SK-N-SH treated with all-trans-retinoic acid at 6 μM for 48 hours (cell line): ENCODE measurements around the gene ANK2.

Source experiments
- ARNTL ChIP-seq: fragments of 450-650 bp; formaldehyde crosslinking; IDR thresholded peaks from 2 replicates; pipeline ENCODE4 v1.5.0; 2020; ENCODE audit warnings: low read depth, mild to moderate bottlenecking, moderate library complexity, borderline replicate concordance
- CSDC2 ChIP-seq: fragments of 250-450 bp; sonication (Bioruptor Pico); IDR thresholded peaks from 2 replicates; pipeline ENCODE4 v1.5.0; 2020; ENCODE audit warnings: mild to moderate bottlenecking, moderate library complexity
- ESRRG ChIP-seq: fragments of 250-450 bp; sonication (Bioruptor Pico); IDR thresholded peaks from 2 replicates; pipeline ENCODE4 v1.6.1; 2021; ENCODE audit warnings: mild to moderate bottlenecking
- GLIS3 ChIP-seq: fragments of 250-450 bp; sonication (Bioruptor Pico); IDR thresholded peaks from 2 replicates; pipeline ENCODE4 v1.5.0; 2020; ENCODE audit warnings: mild to moderate bottlenecking, moderate library complexity
- PPARA ChIP-seq: fragments of 250-450 bp; sonication (Bioruptor Pico); IDR thresholded peaks from 2 replicates; pipeline ENCODE4 v1.5.0; 2020; ENCODE audit warnings: mild to moderate bottlenecking, borderline replicate concordance
- RARB ChIP-seq: fragments of 250-450 bp; sonication (Bioruptor Pico); IDR thresholded peaks from 2 replicates; pipeline ENCODE4 v1.8.0; 2021; ENCODE audit warnings: mild to moderate bottlenecking, moderate library complexity
- TOX ChIP-seq: fragments of 250-450 bp; sonication (Bioruptor Pico); IDR thresholded peaks from 2 replicates; pipeline ENCODE4 v1.8.0; 2021; ENCODE audit warnings: mild to moderate bottlenecking, moderate library complexity, borderline replicate concordance
- ZFP3 ChIP-seq: fragments of 250-450 bp; sonication (Bioruptor Pico); IDR thresholded peaks from 2 replicates; pipeline ENCODE4 v1.5.0; 2020; ENCODE audit warnings: mild to moderate bottlenecking, moderate library complexity
- ZFP30 ChIP-seq: fragments of 450-650 bp; formaldehyde crosslinking; IDR thresholded peaks from 2 replicates; pipeline ENCODE4 v1.5.0; 2022; ENCODE audit warnings: mild to moderate bottlenecking, moderate library complexity
- ZNF70 ChIP-seq: fragments of 450-650 bp; formaldehyde crosslinking; IDR thresholded peaks from 2 replicates; pipeline ENCODE4 v1.5.0; 2020; ENCODE audit warnings: mild to moderate bottlenecking, moderate library complexity
- TF ChIP-seq, protein P1 (sequence below): fragments of 250-450 bp; sonication (Bioruptor Pico); IDR thresholded peaks from 2 replicates; pipeline ENCODE4 v1.8.0; 2020; ENCODE audit warnings: mild to moderate bottlenecking, moderate library complexity, borderline replicate concordance
- TF ChIP-seq, protein P2 (sequence below): fragments of 250-450 bp; sonication (Bioruptor Pico); IDR thresholded peaks from 2 replicates; pipeline ENCODE4 v1.5.1; 2020; ENCODE audit warnings: low read depth, mild to moderate bottlenecking, moderate library complexity
- TF ChIP-seq, protein P3 (sequence below): fragments of 250-450 bp; sonication (Bioruptor Pico); IDR thresholded peaks from 2 replicates; pipeline ENCODE4 v1.8.0; 2021; ENCODE audit warnings: low read depth, mild to moderate bottlenecking, moderate library complexity, borderline replicate concordance
- TF ChIP-seq, protein P4 (sequence below): fragments of 250-450 bp; sonication (Bioruptor Pico); IDR thresholded peaks from 2 replicates; pipeline ENCODE4 v1.5.0; 2020; ENCODE audit warnings: mild to moderate bottlenecking, moderate library complexity

DNA sequence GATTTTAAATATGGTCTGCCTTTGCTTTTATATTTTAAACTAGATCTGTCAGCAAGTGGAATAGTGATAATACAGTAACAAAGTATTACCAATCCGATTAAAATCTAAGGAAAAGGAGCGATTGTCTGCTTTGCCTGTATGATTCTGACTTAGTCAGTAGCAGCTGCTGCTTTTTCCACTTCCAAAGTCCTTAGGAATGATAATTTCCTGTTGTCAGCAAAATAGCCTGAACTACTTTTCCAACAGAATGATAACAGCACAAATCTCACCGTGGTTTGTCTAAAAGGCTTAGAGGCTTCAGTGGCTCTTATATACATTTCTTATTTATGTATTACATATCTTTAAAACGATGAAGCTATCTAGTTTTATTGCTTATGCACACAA lies 290.0 kb downstream of the ANK2 start:
- TF ChIP-seq TOX (CRISPR knock-in tag) = no peak
- no peak for TF ChIP-seq ZNF70 (CRISPR knock-in tag)
- TF ChIP-seq, protein P1, sequence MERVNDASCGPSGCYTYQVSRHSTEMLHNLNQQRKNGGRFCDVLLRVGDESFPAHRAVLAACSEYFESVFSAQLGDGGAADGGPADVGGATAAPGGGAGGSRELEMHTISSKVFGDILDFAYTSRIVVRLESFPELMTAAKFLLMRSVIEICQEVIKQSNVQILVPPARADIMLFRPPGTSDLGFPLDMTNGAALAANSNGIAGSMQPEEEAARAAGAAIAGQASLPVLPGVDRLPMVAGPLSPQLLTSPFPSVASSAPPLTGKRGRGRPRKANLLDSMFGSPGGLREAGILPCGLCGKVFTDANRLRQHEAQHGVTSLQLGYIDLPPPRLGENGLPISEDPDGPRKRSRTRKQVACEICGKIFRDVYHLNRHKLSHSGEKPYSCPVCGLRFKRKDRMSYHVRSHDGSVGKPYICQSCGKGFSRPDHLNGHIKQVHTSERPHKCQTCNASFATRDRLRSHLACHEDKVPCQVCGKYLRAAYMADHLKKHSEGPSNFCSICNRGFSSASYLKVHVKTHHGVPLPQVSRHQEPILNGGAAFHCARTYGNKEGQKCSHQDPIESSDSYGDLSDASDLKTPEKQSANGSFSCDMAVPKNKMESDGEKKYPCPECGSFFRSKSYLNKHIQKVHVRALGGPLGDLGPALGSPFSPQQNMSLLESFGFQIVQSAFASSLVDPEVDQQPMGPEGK (CRISPR knock-in tag) = no peak
- TF ChIP-seq ZFP3 (CRISPR knock-in tag) = no peak
- TF ChIP-seq CSDC2 (CRISPR knock-in tag) = no peak
- TF ChIP-seq ZFP30 (CRISPR knock-in tag) = no peak
- TF ChIP-seq, protein P2, sequence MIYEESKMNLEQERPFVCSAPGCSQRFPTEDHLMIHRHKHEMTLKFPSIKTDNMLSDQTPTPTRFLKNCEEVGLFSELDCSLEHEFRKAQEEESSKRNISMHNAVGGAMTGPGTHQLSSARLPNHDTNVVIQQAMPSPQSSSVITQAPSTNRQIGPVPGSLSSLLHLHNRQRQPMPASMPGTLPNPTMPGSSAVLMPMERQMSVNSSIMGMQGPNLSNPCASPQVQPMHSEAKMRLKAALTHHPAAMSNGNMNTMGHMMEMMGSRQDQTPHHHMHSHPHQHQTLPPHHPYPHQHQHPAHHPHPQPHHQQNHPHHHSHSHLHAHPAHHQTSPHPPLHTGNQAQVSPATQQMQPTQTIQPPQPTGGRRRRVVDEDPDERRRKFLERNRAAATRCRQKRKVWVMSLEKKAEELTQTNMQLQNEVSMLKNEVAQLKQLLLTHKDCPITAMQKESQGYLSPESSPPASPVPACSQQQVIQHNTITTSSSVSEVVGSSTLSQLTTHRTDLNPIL = no peak
- TF ChIP-seq RARB = no peak
- no peak for TF ChIP-seq ESRRG
- TF ChIP-seq, protein P3, sequence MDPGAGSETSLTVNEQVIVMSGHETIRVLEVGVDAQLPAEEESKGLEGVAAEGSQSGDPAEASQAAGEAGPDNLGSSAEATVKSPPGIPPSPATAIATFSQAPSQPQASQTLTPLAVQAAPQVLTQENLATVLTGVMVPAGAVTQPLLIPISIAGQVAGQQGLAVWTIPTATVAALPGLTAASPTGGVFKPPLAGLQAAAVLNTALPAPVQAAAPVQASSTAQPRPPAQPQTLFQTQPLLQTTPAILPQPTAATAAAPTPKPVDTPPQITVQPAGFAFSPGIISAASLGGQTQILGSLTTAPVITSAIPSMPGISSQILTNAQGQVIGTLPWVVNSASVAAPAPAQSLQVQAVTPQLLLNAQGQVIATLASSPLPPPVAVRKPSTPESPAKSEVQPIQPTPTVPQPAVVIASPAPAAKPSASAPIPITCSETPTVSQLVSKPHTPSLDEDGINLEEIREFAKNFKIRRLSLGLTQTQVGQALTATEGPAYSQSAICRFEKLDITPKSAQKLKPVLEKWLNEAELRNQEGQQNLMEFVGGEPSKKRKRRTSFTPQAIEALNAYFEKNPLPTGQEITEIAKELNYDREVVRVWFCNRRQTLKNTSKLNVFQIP (CRISPR knock-in tag) = no peak
- TF ChIP-seq GLIS3 = no peak
- TF ChIP-seq, protein P4, sequence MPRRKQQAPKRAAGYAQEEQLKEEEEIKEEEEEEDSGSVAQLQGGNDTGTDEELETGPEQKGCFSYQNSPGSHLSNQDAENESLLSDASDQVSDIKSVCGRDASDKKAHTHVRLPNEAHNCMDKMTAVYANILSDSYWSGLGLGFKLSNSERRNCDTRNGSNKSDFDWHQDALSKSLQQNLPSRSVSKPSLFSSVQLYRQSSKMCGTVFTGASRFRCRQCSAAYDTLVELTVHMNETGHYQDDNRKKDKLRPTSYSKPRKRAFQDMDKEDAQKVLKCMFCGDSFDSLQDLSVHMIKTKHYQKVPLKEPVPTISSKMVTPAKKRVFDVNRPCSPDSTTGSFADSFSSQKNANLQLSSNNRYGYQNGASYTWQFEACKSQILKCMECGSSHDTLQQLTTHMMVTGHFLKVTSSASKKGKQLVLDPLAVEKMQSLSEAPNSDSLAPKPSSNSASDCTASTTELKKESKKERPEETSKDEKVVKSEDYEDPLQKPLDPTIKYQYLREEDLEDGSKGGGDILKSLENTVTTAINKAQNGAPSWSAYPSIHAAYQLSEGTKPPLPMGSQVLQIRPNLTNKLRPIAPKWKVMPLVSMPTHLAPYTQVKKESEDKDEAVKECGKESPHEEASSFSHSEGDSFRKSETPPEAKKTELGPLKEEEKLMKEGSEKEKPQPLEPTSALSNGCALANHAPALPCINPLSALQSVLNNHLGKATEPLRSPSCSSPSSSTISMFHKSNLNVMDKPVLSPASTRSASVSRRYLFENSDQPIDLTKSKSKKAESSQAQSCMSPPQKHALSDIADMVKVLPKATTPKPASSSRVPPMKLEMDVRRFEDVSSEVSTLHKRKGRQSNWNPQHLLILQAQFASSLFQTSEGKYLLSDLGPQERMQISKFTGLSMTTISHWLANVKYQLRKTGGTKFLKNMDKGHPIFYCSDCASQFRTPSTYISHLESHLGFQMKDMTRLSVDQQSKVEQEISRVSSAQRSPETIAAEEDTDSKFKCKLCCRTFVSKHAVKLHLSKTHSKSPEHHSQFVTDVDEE (CRISPR knock-in tag) = no peak
- TF ChIP-seq ARNTL (CRISPR knock-in tag) = no peak
- TF ChIP-seq PPARA (CRISPR knock-in tag) = no peak
